Endothelial cell of umbilical vein (primary cell): ENCODE data around the gene SPAG16. TPM values are rescaled to one million over a fixed set of nuclear protein-coding genes. Genes with fewer than 3 reads are reported as not detected.

Source experiments
- BruUV-seq: library from RNA; stranded (reverse); fragments of 400-500 nt; replicated peaks from 2 replicates; lab custom pipeline; 2021; lab: Mats Ljungman, UMichigan
- CTCF ChIA-PET: fragments of 300-600, 350-600 bp; sonication (Branson Sonifier 250); formaldehyde crosslinking; loops from one replicate; lab custom pipeline; 2021; ENCODE audit warnings: antibody characterized with exemption, inconsistent platforms; lab: Charles Lee
- POLR2A ChIA-PET: fragments of 300-600, 350-600 bp; sonication (Branson Sonifier 250); formaldehyde crosslinking; loops from one replicate; lab custom pipeline; 2021; ENCODE audit warnings: antibody characterized with exemption, inconsistent platforms; lab: Charles Lee
- DNase-seq: peaks from one replicate; pipeline ENCODE4 v3.0.0-alpha.2; 2011; ENCODE audit warnings: low read depth, low spot score
- FAIRE-seq: peaks from 2 replicates; lab custom pipeline; 2011; peaks lifted over from hg19 to GRCh38; lab: Jason Lieb, UNC
- H2AFZ ChIP-seq: 2 replicates; pipeline ENCODE4 v1.6.0; 2012; ENCODE audit warnings: low read depth, low read length, control low read depth, inconsistent platforms
- H3K27ac ChIP-seq: 2 replicates; pipeline ENCODE4 v1.5.1; 2011; ENCODE audit warnings: low read depth, mild to moderate bottlenecking, control low read depth, low read length, moderate library complexity; ENCODE audit not compliant: insufficient read depth
- H3K27me3 ChIP-seq, 2 experiments: 2 replicates each; pipeline versions ENCODE4 v1.6.0 to v1.6.1; 2011; ENCODE audit warnings: low read length in 2 of 2, mixed read lengths in 1 of 2; ENCODE audit not compliant: control insufficient read depth in 2 of 2, insufficient read depth in 2 of 2
- H3K36me3 ChIP-seq, 2 experiments: 2 replicates in 1 of 2; 3 replicates in 1 of 2; pipeline ENCODE4 v1.5.1; 2011; ENCODE audit warnings: low read length in 2 of 2, mild to moderate bottlenecking in 1 of 2, moderate library complexity in 1 of 2; ENCODE audit not compliant: control insufficient read depth in 2 of 2, insufficient read depth in 2 of 2; ENCODE audit errors: extremely low read depth in 1 of 2
- H3K4me1 ChIP-seq: 3 replicates; pipeline ENCODE4 v1.5.1; 2011; ENCODE audit warnings: mild to moderate bottlenecking, low read length; ENCODE audit not compliant: control insufficient read depth, insufficient read depth; ENCODE audit errors: extremely low read depth
- H3K4me2 ChIP-seq: 2 replicates; pipeline ENCODE4 v1.6.1; 2011; ENCODE audit warnings: low read length, control low read depth, mixed read lengths; ENCODE audit not compliant: insufficient read depth
- H3K4me3 ChIP-seq, 3 experiments: fragments of 200-600 bp in 1 of 3; sonication (generic), shearing (Covaris generic) in 1 of 3; replicated peaks in 1 of 3; 2 replicates each; pipeline ENCODE4 v1.5.1; 2011 to 2016; ENCODE audit warnings: control low read depth in 3 of 3, low read length in 3 of 3, mild to moderate bottlenecking in 2 of 3, inconsistent platforms in 1 of 3, low read depth in 1 of 3, moderate library complexity in 1 of 3; ENCODE audit not compliant: insufficient read depth in 1 of 3
- H3K79me2 ChIP-seq: 2 replicates; pipeline ENCODE4 v1.6.0; 2012; ENCODE audit warnings: low read length, inconsistent platforms; ENCODE audit not compliant: control insufficient read depth, insufficient read depth
- H3K9ac ChIP-seq: replicated peaks from 2 replicates; pipeline ENCODE3; 2011; ENCODE audit warnings: low read length, control low read depth; ENCODE audit not compliant: insufficient read depth; ENCODE audit errors: extremely low read depth
- H3K9me1 ChIP-seq: replicated peaks from 3 replicates; pipeline ENCODE4 v1.6.0; 2011; ENCODE audit warnings: mild to moderate bottlenecking, low read length; ENCODE audit not compliant: control insufficient read depth, insufficient read depth; ENCODE audit errors: extremely low read depth
- H3K9me3 ChIP-seq: replicated peaks from 2 replicates; pipeline ENCODE4 v1.5.1; 2012; ENCODE audit warnings: low read length, inconsistent platforms; ENCODE audit not compliant: control insufficient read depth, insufficient read depth
- H4K20me1 ChIP-seq: replicated peaks from 2 replicates; pipeline ENCODE3; 2011; ENCODE audit warnings: mild to moderate bottlenecking, low read length; ENCODE audit not compliant: control insufficient read depth, insufficient read depth; ENCODE audit errors: extremely low read depth
- EZH2 ChIP-seq: IDR thresholded peaks from 2 replicates; pipeline ENCODE4 v1.6.1; 2012; ENCODE audit warnings: borderline replicate concordance, low read depth, mild to moderate bottlenecking, moderate library complexity, low read length, inconsistent platforms; ENCODE audit not compliant: severe bottlenecking
- FOS ChIP-seq: IDR thresholded peaks from 2 replicates; pipeline ENCODE4 v1.6.1; 2011; ENCODE audit warnings: mild to moderate bottlenecking, low read length, moderate library complexity, borderline replicate concordance; ENCODE audit not compliant: insufficient read depth
- GATA2 ChIP-seq: IDR thresholded peaks from 2 replicates; pipeline ENCODE4 v1.7.0; 2011; ENCODE audit warnings: low read depth, mild to moderate bottlenecking, moderate library complexity, mixed read lengths, low read length; ENCODE audit not compliant: insufficient read length, insufficient read depth
- JUN ChIP-seq: IDR thresholded peaks from 2 replicates; pipeline ENCODE4 v1.6.1; 2011; ENCODE audit warnings: borderline replicate concordance, low read depth; ENCODE audit not compliant: insufficient read length, insufficient read depth
- MYC ChIP-seq: IDR thresholded peaks from one replicate; pipeline ENCODE4 v1.6.1; 2011; ENCODE audit warnings: mild to moderate bottlenecking, low read depth, low read length
- POLR2A ChIP-seq: IDR thresholded peaks from 2 replicates; pipeline ENCODE4 v1.6.1; 2012; ENCODE audit warnings: low read depth, mild to moderate bottlenecking, control low read depth, low read length
- POLR2AphosphoS5 ChIP-seq: IDR thresholded peaks from 2 replicates; pipeline ENCODE4 v1.6.1; 2012; ENCODE audit warnings: low read depth, mild to moderate bottlenecking, control low read depth, low read length, moderate library complexity; ENCODE audit not compliant: insufficient read depth
- dilution Hi-C: fragments of 300-500 bp; cut with MboI; formaldehyde crosslinking; loops from one replicate; pipeline ENCODE4 v1.15.0; 2019; ENCODE audit warnings: low sequenced_read_pairs; ENCODE audit not compliant: extremely low pct_ligation_motif_present
- intact Hi-C: fragments of 100-400 bp; cut with micrococcal nuclease; formaldehyde crosslinking; loops from one replicate; pipeline ENCODE4 v1.10.0; 2022
- polyA plus RNA-seq, 4 experiments: library from polyadenylated mRNA; depleted of rRNA in 3 of 4; stranded (reverse) in 3 of 4; unstranded in 1 of 4; fragments of >200 nt; gene quantifications; 2 replicates each; pipeline versions ENCODE4 v1.2.1 to v1.2.3, GENCODE V29; 2011 to 2012; ENCODE audit warnings: missing spikeins in 1 of 4
- total RNA-seq: library from RNA; stranded (reverse); gene quantifications from 2 replicates; pipeline ENCODE4 v1.2.3, GENCODE V29; 2021
- TF ChIP-seq, protein P1 (sequence below): IDR thresholded peaks from 2 replicates; pipeline ENCODE4 v1.6.1; 2011; ENCODE audit not compliant: insufficient read depth, insufficient read length
- TF ChIP-seq, protein P2 (sequence below), 2 donors: IDR thresholded peaks; 1 replicate in 1 of 2; 2 replicates in 1 of 2; pipeline ENCODE4 v1.5.1; 2011; ENCODE audit warnings: low read length in 2 of 2, mild to moderate bottlenecking in 2 of 2, moderate library complexity in 2 of 2, control low read depth in 1 of 2, inconsistent platforms in 1 of 2, low read depth in 1 of 2; ENCODE audit not compliant: insufficient read depth in 1 of 2; ENCODE audit errors: extremely low read depth in 1 of 2

The SPAG16 gene
- total and polyA plus RNA-seq, 2 donors (not counting 3 experiments of a cell fraction or from before 2014, with no cell fraction given) = 4.0 to 7.7 TPM

GRCh38 chr2:213689585-213689984 is 405.3 kb downstream of the SPAG16 start:
- no peak for FAIRE-seq

More at GRCh38 chr2:213689585-213689984, 405.3 kb downstream of the SPAG16 start:
- DNase-seq = no peak
- no peak overlapping the region for H3K9ac ChIP-seq
- H3K27me3 ChIP-seq = no peaks in the 10 kb centered on the region
- ChIA-PET POLR2A (no interaction called here), CTCF (no interaction called here)
- no peaks in the 10 kb centered on the region for H3K9me1 ChIP-seq
- no peak overlapping the region for H3K4me2 ChIP-seq
- no peaks in the 10 kb centered on the region for H3K9me3 ChIP-seq
- dilution Hi-C loops = no loop called here
- no peaks in the 10 kb centered on the region for H4K20me1 ChIP-seq
- H3K79me2 ChIP-seq = no peaks in the 10 kb centered on the region
- TF ChIP-seq GATA2 (no peak), FOS (no peak), EZH2 (no peak), POLR2AphosphoS5 (no peak), MYC (no peak), JUN (no peak), POLR2A (no peak)
- TF ChIP-seq, protein P1, sequence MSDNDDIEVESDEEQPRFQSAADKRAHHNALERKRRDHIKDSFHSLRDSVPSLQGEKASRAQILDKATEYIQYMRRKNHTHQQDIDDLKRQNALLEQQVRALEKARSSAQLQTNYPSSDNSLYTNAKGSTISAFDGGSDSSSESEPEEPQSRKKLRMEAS = no peak
- TF ChIP-seq, protein P2, sequence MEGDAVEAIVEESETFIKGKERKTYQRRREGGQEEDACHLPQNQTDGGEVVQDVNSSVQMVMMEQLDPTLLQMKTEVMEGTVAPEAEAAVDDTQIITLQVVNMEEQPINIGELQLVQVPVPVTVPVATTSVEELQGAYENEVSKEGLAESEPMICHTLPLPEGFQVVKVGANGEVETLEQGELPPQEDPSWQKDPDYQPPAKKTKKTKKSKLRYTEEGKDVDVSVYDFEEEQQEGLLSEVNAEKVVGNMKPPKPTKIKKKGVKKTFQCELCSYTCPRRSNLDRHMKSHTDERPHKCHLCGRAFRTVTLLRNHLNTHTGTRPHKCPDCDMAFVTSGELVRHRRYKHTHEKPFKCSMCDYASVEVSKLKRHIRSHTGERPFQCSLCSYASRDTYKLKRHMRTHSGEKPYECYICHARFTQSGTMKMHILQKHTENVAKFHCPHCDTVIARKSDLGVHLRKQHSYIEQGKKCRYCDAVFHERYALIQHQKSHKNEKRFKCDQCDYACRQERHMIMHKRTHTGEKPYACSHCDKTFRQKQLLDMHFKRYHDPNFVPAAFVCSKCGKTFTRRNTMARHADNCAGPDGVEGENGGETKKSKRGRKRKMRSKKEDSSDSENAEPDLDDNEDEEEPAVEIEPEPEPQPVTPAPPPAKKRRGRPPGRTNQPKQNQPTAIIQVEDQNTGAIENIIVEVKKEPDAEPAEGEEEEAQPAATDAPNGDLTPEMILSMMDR (IDR thresholded peaks at IDR 0.05; ENCODE audit: extremely low read depth in 1 of 2, insufficient read depth in 1 of 2, low read depth in 1 of 2, low read length in 2 of 2) = no peak
- no TSS peak for BruUV-seq
- no peaks in the 10 kb centered on the region for H3K4me1 ChIP-seq
- H3K4me3 ChIP-seq = no peak overlapping the region
- intact Hi-C loops = no loop called here
- no peaks in the 10 kb centered on the region for H3K36me3 ChIP-seq
- no peak overlapping the region for H3K27ac ChIP-seq
- no peak overlapping the region for H2AFZ ChIP-seq
